Spinal cord (tissue), 10 donors: Measurements from ENCODE around the gene PODXL. TPM values are rescaled to one million over a fixed set of nuclear protein-coding genes. Genes with fewer than 3 reads are reported as not detected.

Source experiments
- DNase-seq, 6 donors: peaks; one replicate each; pipeline versions ENCODE4 v3.0.0 to v3.0.0-alpha.2; 2013 to 2015; ENCODE audit warnings: low spot score in 6 of 6, low read depth in 4 of 6
- H3K27ac ChIP-seq: one replicate; pipeline ENCODE4 v1.5.1; 2013; ENCODE audit warnings: low read depth, low read length, control low read depth
- H3K27me3 ChIP-seq: one replicate; pipeline ENCODE4 v1.6.1; 2013; ENCODE audit warnings: low read length; ENCODE audit not compliant: control insufficient read depth, insufficient read depth
- H3K36me3 ChIP-seq: one replicate; pipeline ENCODE4 v1.6.1; 2013; ENCODE audit warnings: low read length; ENCODE audit not compliant: control insufficient read depth, insufficient read depth
- H3K4me1 ChIP-seq: one replicate; pipeline ENCODE4 v1.6.1; 2013; ENCODE audit warnings: low read length; ENCODE audit not compliant: control insufficient read depth, insufficient read depth
- H3K4me3 ChIP-seq: one replicate; pipeline ENCODE4 v1.5.1; 2013; ENCODE audit warnings: low read depth, low read length, control low read depth
- H3K9me3 ChIP-seq: one replicate; pipeline ENCODE4 v1.6.1; 2013; ENCODE audit warnings: low read length; ENCODE audit not compliant: control insufficient read depth, insufficient read depth
- WGBS: methylation state at CpG from one replicate; pipeline ENCODE4 v1.1.5; 2013; ENCODE audit warnings: missing lambda C conversion rate; ENCODE audit not compliant: insufficient coverage; 5-methylcytosine and 5-hydroxymethylcytosine counted together
- polyA plus RNA-seq, 2 donors: library from polyadenylated mRNA; unstranded; fragments of 120-200 nt; gene quantifications; one replicate each; pipeline ENCODE4 v1.2.1, GENCODE V29; 2013; ENCODE audit not compliant: insufficient read length in 2 of 2
- total RNA-seq, 2 donors: library from RNA; depleted of rRNA in 1 of 2; stranded (reverse); fragments of 120-200 nt in 1 of 2; fragments of >200 nt in 1 of 2; gene quantifications; one replicate each; pipeline versions ENCODE4 v1.2.3 to v1.2.4, GENCODE V29; 2013 to 2014
- donor health status: healthy.

Gene PODXL
- total and polyA plus RNA-seq, 4 donors = 15.2 to 51.1 (median 43.1) TPM

GRCh38 chr7:131533566-131534561 lies 22.6 kb downstream of the PODXL start:
- no peak overlapping the region for H3K27ac ChIP-seq
- H3K36me3 ChIP-seq = peaks cover 7% of the 10 kb centered on the region
- no peaks in the 10 kb centered on the region for H3K9me3 ChIP-seq
- H3K4me1 ChIP-seq = peaks cover 19% of the 10 kb centered on the region
- DNase-seq = no peak
- H3K4me3 ChIP-seq = no peak overlapping the region
- WGBS = 100% methylated on average over 3 of the region's 15 CpGs
- H3K27me3 ChIP-seq = no peaks in the 10 kb centered on the region

- Histone ChIP-seq H3K27me3 (no peaks in the 10 kb centered on the region), H3K9me3 (no peaks in the 10 kb centered on the region), H3K4me3 (no peak overlapping the region), H3K27ac (no peak overlapping the region), H3K4me1 (peaks cover 12% of the 10 kb centered on the region), H3K36me3 (peaks cover 7% of the 10 kb centered on the region)
- no peak for DNase-seq
- WGBS = 76% methylated on average over 9 of the region's 9 CpGs
Observed at GRCh38 chr7:131533151-131533559, 23.3 kb downstream of the PODXL start.

GRCh38 chr7:131532570-131533091 lies 23.8 kb downstream of the PODXL start:
- Histone ChIP-seq H3K4me1 (peaks cover 7% of the 10 kb centered on the region), H3K9me3 (no peaks in the 10 kb centered on the region), H3K27ac (no peak overlapping the region), H3K27me3 (no peaks in the 10 kb centered on the region), H3K36me3 (peaks cover 7% of the 10 kb centered on the region), H3K4me3 (no peak overlapping the region)
- no peak for DNase-seq
- 83% methylated on average over 5 of the region's 10 CpGs for WGBS

DNA sequence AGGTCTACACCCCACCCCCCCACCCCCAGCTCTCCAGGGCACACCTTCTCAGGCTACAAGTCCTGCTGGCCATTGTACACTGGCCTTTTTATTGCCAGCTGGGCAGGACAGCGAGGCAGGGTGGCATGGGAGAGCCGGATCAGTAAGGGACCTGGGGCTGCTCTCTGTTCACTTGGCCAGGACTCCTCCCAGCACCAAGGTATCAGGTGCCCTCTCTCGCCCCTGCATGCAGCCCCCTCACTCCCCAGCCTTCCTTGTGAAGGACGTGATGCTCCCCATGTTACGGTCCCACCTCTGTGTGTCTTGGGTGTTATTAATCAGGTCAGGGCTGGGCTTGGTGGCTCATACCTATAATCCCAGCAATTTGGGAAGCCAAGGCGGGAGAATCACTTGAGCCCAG lies 26.3 kb downstream of the PODXL start:
- no peaks in the 10 kb centered on the region for H3K27me3 ChIP-seq
- DNase-seq = no peak
- WGBS = 100% methylated on average over 2 of the region's 6 CpGs
- no peak overlapping the region for H3K4me3 ChIP-seq
- H3K9me3 ChIP-seq = no peaks in the 10 kb centered on the region
- peaks cover 7% of the 10 kb centered on the region for H3K36me3 ChIP-seq
- H3K27ac ChIP-seq = no peak overlapping the region
- H3K4me1 ChIP-seq = peaks cover 7% of the 10 kb centered on the region

GRCh38 chr7:131529617-131530016 lies 26.8 kb downstream of the PODXL start:
- no peaks in the 10 kb centered on the region for H3K27me3 ChIP-seq
- no peaks in the 10 kb centered on the region for H3K9me3 ChIP-seq
- peaks cover 7% of the 10 kb centered on the region for H3K4me1 ChIP-seq
- H3K36me3 ChIP-seq = peaks cover 7% of the 10 kb centered on the region
- DNase-seq = no peak
- WGBS = 96% methylated on average over 7 of the region's 11 CpGs
- H3K27ac ChIP-seq = no peak overlapping the region
- H3K4me3 ChIP-seq = no peak overlapping the region

- Histone ChIP-seq H3K36me3 (peaks cover 7% of the 10 kb centered on the region), H3K4me1 (peaks cover 7% of the 10 kb centered on the region), H3K27me3 (no peaks in the 10 kb centered on the region), H3K27ac (no peak overlapping the region), H3K9me3 (no peaks in the 10 kb centered on the region), H3K4me3 (no peak overlapping the region)
- DNase-seq = no peak
- 46% methylated on average over 2 of the region's 3 CpGs for WGBS
Observed at GRCh38 chr7:131529179-131529578, 27.2 kb downstream of the PODXL start.

GRCh38 chr7:131527456-131527855 lies 29.0 kb downstream of the PODXL start:
- Histone ChIP-seq H3K27me3 (no peaks in the 10 kb centered on the region), H3K4me3 (no peak overlapping the region), H3K9me3 (no peaks in the 10 kb centered on the region), H3K4me1 (peaks cover 2% of the 10 kb centered on the region), H3K36me3 (peaks cover 2% of the 10 kb centered on the region), H3K27ac (no peak overlapping the region)
- 40% methylated on average over 3 of the region's 4 CpGs for WGBS
- DNase-seq = no peak

GRCh38 chr7:131525820-131526219 lies 30.6 kb downstream of the PODXL start:
- Histone ChIP-seq H3K9me3 (no peaks in the 10 kb centered on the region), H3K4me3 (no peak overlapping the region), H3K36me3 (peaks cover 2% of the 10 kb centered on the region), H3K27me3 (no peaks in the 10 kb centered on the region), H3K27ac (no peak overlapping the region), H3K4me1 (peaks cover 11% of the 10 kb centered on the region)
- no CpG with 5 or more reads among the region's 2 CpGs for WGBS
- DNase-seq = no peak

DNA sequence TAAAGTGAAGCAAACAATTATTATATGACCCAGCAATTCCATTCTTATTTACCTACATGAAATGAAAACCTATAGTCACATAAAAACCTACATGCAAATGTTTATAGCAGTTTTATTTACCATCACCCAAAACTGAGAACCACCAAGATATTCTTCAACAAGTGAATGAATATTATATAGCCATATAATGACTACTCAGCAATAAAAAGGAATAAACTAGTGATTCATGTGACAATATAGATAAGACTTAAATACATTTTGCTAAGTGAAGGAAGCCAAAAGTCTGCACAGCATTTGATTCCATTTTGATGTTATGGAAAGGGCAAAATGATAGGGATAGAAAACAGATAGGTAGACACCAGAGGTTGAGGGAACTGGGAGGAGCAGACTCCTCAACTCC lies 31.7 kb downstream of the PODXL start:
- no peak for DNase-seq
- Histone ChIP-seq H3K9me3 (no peaks in the 10 kb centered on the region), H3K27me3 (no peaks in the 10 kb centered on the region), H3K27ac (no peak overlapping the region), H3K4me1 (peaks cover 8% of the 10 kb centered on the region), H3K4me3 (no peak overlapping the region), H3K36me3 (no peaks in the 10 kb centered on the region)

GRCh38 chr7:131524115-131524514 lies 32.3 kb downstream of the PODXL start:
- H3K27ac ChIP-seq = no peak overlapping the region
- no CpG with 5 or more reads among the region's 2 CpGs for whole genome bisulfite sequencing
- H3K4me1 ChIP-seq = peaks cover 8% of the 10 kb centered on the region
- no peaks in the 10 kb centered on the region for H3K36me3 ChIP-seq
- no peak for DNase-seq
- H3K9me3 ChIP-seq = no peaks in the 10 kb centered on the region
- H3K27me3 ChIP-seq = no peaks in the 10 kb centered on the region
- no peak overlapping the region for H3K4me3 ChIP-seq
